Measurements from ENCODE around the gene CKAP4.

Gene CKAP4

GRCh38 chr12:106239951-106240335 lies 7.9 kb downstream of the CKAP4 start:
- no peak for DNase-seq

- DNase-seq = no peak
Observed at GRCh38 chr12:106239241-106239950, 8.4 kb downstream of the CKAP4 start.

- no peak for DNase-seq
Observed at GRCh38 chr12:106238146-106238545, 9.7 kb downstream of the CKAP4 start.

DNA sequence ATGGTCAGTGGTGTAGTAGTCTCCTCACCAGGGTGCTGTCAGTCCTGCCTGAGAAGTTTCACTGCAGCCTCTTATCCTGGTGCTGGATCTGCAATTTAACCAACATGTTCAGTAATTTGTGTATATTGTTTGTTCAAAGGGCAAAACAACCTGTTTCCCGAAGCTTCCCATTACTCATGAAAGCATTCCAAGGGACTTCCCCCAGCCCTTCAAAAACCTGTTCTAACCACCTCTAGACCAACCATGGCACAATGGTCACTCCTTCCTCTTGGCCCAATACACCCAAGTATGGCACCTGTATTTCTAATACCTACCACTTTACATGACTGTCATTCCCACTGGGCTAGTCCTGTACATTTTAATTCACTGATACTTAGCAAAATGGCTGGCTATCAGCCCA lies 12.1 kb downstream of the CKAP4 start:
- no peak for DNase-seq

- DNase-seq = no peak
Observed at GRCh38 chr12:106234449-106234848, 13.4 kb downstream of the CKAP4 start.

GRCh38 chr12:106233011-106233410 lies 14.8 kb downstream of the CKAP4 start:
- DNase-seq = no peak

- DNase-seq = no peak
Observed at GRCh38 chr12:106229036-106229591, 18.7 kb downstream of the CKAP4 start.

DNA sequence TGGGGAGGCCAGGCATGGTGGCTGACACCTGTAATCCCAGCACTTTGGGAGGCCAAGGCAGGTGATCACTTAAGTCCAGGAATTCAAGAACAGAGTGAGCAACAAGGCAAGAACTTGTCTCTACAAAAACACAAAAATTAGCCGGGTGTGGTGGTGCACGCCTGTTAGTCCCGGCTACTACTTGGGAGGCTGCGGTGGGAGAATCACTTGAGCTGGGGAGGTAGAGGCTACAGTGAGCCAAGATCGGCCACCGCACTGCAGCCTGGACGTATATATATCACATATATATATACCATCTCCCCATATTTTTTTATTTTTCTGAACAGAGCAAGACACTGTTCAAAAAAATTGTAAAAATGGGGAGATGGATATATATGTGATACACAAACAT lies 19.5 kb downstream of the CKAP4 start:
- no peak for DNase-seq

GRCh38 chr12:106227641-106228319 lies 20.0 kb downstream of the CKAP4 start:
- DNase-seq = peak; percentile 49

DNA sequence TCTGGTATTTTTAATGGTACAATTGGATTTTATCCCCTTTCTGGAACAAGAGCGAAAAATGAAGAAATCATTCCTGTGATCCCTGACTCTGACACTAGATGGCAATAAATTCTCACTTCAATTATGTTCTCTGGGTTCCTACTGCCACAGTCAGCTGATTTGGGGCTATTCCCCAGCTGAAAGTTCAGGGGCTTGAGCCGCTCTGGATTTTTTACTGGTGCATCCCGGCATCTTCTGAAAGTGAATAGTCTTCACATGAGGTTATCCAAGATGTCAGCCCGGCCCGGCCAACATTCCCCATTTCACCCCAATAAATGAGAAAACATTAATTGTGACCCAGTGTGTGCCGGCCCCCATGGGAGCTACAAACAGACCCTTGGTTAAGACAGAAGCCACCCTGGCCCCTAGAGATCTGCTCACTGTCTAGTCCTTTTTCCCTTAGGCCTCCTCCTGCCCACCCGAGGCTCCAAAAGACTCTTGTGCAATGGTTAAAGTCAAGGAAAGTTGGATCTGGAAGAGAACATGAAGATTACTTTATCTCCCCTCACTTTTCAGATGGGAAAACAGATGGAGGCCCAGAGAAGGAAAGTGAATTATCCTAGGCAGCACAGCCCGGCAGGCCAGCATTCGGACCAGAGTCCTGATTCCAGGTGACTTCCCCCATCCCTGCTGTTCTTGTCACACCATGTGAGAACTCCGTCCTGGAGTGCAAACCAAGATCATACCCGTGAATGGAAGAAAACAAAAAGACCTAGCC lies 20.8 kb downstream of the CKAP4 start:
- DNase-seq = peak; percentile 17

- no peak for DNase-seq
Observed at GRCh38 chr12:106224355-106224706, 23.5 kb downstream of the CKAP4 start.

DNA sequence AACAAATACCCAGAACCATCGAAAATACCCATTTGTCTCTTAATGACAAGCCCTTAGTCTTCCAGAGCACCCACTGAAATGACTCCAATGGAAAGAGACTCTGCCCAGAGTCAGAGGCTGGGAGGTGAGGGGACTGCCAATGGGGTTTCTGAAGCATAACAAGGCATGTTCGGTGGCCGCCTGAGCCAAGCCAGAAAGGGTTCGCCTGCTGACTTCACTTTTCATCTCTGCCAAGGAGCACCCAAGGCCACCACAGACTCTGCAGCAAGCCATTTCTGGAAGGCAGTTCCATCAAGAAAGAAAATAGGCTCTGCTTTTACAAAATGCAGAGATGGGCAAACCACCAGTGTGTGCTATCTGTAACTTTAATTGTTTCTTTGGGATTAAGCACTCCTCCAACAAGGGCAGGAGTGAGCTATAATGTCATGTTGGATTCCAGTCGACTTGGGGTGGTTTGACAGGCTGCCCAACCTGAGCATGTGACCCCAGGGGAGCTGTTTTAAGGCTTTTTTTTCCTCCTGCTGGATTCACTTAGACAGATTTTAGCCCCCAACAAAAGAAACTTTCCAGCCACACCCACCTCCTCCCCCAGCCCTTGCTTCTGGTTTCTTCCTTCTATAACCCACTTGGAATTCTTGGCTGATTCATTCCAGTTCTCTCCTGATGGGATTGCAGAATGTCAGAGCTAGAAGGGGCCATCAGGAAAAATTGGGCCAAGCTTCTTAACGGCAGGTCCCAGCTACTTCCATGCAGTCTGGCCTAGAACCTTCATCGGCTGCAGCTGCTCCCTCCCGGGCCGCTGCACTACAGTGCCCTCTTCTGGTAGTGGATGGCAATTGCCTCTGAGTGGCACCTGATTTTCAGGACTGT lies 24.1 kb downstream of the CKAP4 start:
- peak; percentile 75 for DNase-seq

DNA sequence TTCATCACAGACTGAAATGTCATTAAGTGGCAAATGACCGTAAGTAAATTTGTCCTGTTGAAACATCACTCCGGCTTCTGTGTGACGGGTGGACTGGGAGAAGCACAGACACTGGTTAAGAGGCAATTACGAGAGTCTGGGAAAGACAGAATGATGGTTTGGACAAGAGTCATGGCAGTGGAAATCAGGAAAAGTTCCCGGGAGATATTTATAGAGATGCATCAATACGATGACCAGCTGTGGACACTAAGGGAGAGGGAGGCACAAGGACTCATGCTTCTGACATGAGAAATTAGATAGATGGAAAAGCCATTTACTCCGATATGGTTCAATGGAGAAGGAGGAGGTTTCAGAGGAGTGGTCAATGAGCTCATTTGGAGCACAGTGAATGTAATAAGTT lies 27.3 kb downstream of the CKAP4 start:
- DNase-seq = no peak

DNA sequence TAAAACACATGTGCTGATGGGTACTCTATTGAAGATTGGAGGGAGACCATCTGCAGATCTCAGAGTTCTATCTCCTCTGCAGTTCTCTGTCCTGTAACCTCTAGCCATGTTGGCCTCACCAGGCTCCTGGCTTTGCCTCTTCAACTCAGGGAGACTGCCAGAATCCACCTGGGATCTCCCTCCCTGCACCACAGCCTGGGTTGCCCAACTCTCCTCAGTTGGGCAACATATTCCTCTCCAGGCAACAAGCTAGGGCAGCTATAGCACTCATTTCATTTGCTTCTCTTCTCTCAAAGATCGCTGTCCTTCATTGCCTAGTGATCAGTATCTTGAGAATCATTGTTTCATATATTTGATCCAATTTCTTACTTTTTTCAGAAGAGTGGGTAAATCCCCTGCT lies 28.8 kb downstream of the CKAP4 start:
- no peak for DNase-seq

GRCh38 chr12:106217706-106218105 lies 30.1 kb downstream of the CKAP4 start:
- no peak for DNase-seq

GRCh38 chr12:106214571-106214970 lies 33.2 kb downstream of the CKAP4 start:
- no peak for DNase-seq

DNA sequence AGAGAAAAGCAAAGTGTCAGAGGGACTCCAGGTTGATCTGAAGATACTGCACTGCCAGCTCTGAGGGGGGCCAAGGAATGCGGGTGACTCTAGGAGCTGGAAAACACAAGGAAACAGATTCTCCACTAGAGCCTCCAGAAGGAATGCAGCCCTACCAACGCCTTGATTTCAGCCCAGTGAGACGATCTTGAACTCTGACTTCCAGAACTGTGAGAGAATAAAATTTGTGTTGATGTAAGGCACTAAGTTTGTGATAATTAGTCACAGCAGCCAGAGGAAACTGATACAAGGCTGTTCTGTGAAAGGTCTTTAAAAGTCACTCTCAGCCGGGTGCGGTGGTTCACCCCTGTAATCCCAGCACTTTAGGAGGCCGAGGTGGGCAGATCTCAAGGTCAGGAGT lies 34.2 kb downstream of the CKAP4 start:
- no peak for DNase-seq

DNA sequence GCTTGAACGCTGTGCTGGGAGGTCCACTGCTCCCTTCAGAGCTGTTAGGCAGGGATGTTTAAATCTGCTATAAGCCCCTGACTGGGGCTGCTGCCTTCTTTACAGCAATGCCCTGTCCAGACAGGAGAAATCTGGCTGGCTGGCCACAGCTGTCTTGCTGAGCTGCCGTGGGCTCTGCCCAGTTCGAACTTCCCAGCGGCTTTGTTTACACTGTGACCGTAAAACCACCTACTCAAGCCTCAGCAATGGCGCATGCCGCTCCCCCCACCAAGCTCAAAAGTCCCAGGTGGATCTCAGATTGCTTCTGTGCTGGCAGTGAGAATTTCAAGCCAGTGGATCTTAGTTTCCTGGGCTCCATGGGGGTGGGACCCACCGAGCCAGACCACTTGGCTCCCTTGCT lies 35.8 kb downstream of the CKAP4 start:
- no peak for DNase-seq

DNA sequence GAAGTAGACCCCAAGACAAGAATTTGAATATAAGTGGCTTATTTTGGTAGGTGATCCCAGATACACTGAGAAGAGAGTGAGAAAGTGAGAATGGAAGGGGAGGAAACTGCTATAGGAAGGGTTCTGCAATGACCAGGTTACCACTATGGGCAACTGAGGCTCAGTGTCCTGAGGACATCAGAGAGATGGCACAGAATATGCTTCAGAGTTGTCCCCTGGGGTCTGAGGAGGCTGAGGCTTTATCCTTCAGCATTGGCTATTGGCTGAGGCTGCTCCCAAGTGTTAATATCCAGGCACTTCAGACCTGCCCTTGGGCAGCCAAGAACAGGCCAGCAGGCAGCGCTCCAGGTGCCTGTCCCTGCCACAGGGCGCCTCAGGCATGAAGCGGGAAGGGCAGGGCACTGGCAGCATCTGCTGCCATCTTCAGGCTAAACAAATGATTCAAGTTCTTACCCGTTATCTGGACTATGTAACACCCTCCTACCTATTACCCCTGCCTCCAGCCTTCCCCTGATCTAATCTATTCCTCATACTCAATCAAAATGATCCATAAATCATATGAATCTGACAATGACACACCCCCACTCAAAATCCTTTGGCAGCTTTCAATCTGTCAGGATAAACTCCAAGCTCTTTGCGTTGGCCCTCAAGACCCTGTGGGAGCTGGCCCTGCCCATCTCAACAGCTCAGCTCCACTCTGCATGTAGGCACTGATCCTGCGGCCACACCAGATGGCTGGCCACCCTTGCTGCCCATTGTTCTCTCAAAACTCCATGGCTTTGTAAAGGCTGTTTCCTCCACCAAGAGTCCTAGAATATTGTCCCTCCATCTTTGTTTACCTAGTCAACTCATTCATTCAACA lies 42.4 kb downstream of the CKAP4 start:
- DNase-seq = no peak

GRCh38 chr12:106204312-106204711 lies 43.5 kb downstream of the CKAP4 start:
- DNase-seq = no peak

GRCh38 chr12:106197906-106198623 lies 49.8 kb downstream of the CKAP4 start:
- DNase-seq = no peak
